ENCODE results near the gene SLC35E2B. TPM values are rescaled to one million over a fixed set of nuclear protein-coding genes. Genes with fewer than 3 reads are reported as not detected.
"Not testable (repeated sequence)": the region's sequence is repeated elsewhere in the genome, so short reads cannot be mapped to it uniquely, and the experiment has no call there.

SLC35E2B gene
- polyA plus RNA-seq, 2 of the 4 experiments (the other 2 are of a cell fraction), result 10.8 to 13.6 TPM

DNA sequence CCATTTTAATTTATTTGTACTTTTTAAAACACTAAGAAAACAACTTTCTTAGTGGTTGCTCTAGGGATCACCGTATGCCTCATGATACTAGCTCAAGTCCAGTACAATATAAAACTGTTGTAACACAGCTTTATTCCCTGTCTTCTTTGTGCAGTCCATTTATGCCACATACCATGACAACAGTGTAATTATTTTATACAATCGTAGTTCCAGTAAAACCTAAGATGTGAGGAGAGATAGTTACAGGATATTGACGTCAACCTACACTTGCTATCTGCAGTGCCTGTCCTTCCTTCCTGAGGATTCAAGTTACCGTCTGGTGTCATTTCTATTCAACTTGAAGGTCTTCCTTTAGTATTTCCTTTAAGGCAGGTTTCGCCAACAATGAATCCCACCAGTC is 46.3 kb downstream of the SLC35E2B start:
- H3K9me3 ChIP-seq; DNase-seq (ENCODE audit: low read depth in 1 of 2, low spot score in 1 of 2); CTCF ChIA-PET; H3K4me2 ChIP-seq; FAIRE-seq; ATAC-seq; H3K27ac ChIP-seq; POLR2A ChIA-PET; H3K4me1 ChIP-seq; H3K4me3 ChIP-seq: not testable (repeated sequence)
- 83% methylated on average over 4 of the region's 5 CpGs for WGBS (ENCODE audit: missing lambda C conversion rate)

DNA sequence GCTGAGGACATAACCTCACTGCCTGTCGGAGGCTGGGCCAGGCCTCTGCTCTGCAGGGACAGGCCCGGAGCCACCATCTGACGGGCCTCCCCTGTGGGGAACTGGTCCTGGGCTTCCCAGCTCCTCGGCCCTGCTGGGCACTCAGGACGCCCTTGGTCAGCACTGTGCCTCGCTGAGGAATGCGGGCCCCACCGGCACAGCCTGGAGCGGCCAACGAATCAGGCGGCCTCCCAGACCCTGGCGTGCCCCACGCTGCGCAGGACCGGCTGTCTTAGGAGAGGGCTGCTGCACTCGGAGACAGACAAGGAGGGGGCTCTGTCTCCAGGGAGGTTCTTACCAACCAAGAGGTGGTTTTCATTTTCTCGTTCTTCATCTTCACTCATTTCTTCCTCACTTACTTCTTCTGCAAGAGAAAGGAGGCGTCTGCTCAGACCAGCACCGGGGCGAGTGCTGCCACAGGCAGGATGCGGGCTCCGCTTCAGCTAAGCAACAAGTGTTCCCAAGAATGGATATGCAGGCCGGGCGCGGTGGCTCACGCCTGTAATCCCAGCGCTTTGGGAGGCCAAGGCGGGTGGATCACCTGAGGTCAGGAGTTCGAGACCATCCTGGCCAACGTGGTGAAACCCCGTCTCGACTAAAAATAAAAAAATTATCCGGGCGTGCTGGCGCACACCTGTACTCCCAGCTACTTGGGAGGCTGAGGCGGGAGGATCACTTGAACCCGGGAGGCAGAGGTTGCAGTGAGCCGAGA is 51.7 kb downstream of the SLC35E2B start:
- H3K4me2 ChIP-seq; POLR2A ChIA-PET; H3K4me1 ChIP-seq; H3K9me3 ChIP-seq; DNase-seq (ENCODE audit: low read depth in 1 of 2, low spot score in 1 of 2); FAIRE-seq; H3K4me3 ChIP-seq; ATAC-seq; H3K27ac ChIP-seq; CTCF ChIA-PET: not testable (repeated sequence)
- 98% methylated on average over 23 of the region's 38 CpGs for WGBS (ENCODE audit: missing lambda C conversion rate)

DNA sequence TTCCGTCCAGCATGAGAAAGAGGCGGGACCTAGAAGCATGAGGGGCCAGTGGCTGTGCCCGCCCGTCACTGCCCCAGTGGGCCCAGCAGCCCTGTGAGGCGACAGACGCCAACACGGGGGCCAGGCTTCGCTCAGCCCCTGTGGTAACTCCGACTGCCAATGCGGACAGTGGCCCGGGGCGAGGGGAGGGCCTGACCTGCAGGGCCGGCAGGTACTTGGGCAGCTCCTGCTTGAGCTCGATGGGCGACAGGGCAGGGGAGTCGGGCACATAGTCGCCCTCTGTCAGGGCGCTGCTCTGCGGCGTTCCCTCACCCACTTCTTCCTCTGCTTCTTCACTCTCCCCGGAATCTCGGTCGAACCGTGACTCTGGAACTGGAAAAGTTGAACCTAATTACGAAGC is 52.5 kb downstream of the SLC35E2B start:
- H3K4me3 ChIP-seq; CTCF ChIA-PET; H3K9me3 ChIP-seq; ATAC-seq; H3K4me2 ChIP-seq; POLR2A ChIA-PET; FAIRE-seq; H3K4me1 ChIP-seq; H3K27ac ChIP-seq; DNase-seq (ENCODE audit: low read depth in 1 of 2, low spot score in 1 of 2): not testable (repeated sequence)
- WGBS (ENCODE audit: missing lambda C conversion rate), result 97% methylated on average over 11 of the region's 25 CpGs

DNA sequence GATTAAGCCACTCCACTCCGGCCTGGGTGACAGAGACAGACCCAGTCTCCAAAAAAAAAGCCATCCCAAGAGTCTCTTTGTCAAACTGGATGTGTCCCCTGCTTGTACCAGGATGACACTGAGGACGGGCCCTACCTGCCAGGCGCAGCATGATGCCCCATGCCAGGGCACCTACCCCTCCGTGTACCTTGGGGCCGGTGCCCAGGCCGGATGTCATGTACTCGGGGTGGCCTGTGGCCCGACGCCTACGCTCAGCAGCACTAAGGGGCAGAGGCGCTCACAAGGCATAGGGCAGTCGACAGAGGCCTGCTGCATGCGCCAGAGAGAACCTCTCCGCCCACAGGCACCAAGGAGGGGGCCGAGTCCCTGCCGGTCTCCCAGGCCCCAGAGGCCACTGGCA is 53.2 kb downstream of the SLC35E2B start:
- FAIRE-seq; H3K4me1 ChIP-seq; H3K4me3 ChIP-seq; POLR2A ChIA-PET; H3K27ac ChIP-seq; CTCF ChIA-PET; H3K9me3 ChIP-seq; H3K4me2 ChIP-seq; DNase-seq (ENCODE audit: low read depth in 1 of 2, low spot score in 1 of 2); ATAC-seq: not testable (repeated sequence)
- WGBS (ENCODE audit: missing lambda C conversion rate), result 83% methylated on average over 4 of the region's 16 CpGs

DNA sequence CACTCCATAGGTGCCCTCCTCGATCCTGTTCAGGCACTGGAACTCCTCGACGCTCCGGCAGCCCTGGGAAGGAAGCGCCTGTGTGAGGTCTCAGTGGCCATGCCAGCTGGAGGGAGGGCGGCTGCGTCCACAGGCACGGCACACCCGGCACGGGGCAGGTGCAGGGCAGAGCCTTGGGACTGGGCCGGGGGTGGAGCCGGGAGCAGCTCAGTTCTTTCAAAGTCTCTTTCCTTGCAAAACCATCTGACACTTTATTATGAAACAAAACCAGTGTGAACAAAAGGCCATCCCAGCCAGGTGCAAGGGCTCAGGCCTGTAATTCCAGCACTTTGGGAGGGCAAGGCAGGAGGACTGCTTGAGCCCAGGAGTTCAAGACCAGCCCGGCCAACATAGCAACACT is 54.1 kb downstream of the SLC35E2B start:
- POLR2A ChIA-PET; ATAC-seq; CTCF ChIA-PET; H3K9me3 ChIP-seq; H3K4me1 ChIP-seq; FAIRE-seq; H3K27ac ChIP-seq; H3K4me2 ChIP-seq; DNase-seq (ENCODE audit: low read depth in 1 of 2, low spot score in 1 of 2); H3K4me3 ChIP-seq: not testable (repeated sequence)
- 96% methylated on average over 5 of the region's 13 CpGs for WGBS (ENCODE audit: missing lambda C conversion rate)

DNA sequence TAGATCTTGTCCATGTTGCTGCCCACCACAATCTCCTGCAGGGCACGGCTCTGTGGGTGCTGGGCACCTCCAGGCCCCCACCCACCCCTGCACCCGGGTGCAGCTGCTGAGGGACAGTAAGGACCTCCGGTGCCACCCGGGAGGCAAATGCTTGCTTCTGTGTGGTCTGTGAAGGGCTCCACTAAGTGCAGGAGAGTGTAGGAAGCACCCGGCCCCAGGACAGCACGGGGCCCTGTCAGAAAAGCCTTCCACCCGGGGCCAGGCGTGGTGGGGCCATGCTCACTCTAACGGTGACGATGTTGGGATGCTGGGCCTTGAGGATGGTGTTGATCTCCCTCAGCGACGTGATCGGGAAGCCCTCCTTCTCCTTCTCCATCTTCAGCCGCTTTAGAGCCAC is 55.1 kb downstream of the SLC35E2B start:
- DNase-seq (ENCODE audit: low read depth in 1 of 2, low spot score in 1 of 2); H3K4me2 ChIP-seq; ATAC-seq; POLR2A ChIA-PET; CTCF ChIA-PET; H3K9me3 ChIP-seq; H3K27ac ChIP-seq; FAIRE-seq; H3K4me3 ChIP-seq; H3K4me1 ChIP-seq: not testable (repeated sequence)
- 98% methylated on average over 7 of the region's 14 CpGs for WGBS (ENCODE audit: missing lambda C conversion rate)

DNA sequence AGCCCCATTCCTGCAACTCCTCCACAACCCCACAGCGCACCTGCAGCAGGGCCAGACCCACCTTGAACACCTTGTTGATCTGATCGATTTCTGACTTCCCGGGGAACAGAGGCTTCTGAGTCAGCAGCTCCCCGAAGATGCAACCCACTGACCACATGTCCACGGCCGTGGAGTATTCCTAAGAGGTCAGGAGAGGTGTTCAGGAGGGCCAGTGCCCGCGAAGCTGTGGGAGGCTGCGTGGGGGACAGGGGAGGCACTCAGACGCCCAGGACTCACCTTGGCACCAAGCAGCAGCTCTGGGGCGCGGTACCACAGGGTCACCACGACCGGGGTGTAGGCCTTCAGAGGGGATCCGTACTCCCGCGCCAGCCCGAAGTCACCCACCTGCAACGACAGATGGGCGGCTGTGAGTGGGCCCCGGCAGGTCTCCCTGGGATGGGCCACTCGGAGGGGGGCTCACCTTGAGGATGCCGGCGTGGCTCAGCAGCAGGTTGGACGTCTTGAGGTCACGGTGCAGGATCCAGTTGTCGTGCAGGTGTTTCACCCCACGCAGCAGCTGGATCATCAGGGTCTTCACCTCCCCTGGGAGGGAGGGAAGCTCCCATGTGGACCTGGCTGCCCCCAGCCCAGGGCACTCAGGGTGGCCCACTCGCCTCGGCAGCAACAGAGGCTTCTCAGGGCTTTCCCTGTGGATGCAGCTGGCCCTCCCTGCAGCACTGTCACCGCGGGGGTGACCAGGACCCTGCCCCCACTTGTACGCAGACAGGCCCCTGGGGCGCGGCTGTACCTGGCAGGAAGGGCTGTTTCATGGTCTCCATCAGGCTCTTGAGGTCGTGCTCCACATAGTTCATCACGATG is 55.7 kb downstream of the SLC35E2B start:
- H3K27ac ChIP-seq; H3K4me2 ChIP-seq; POLR2A ChIA-PET; CTCF ChIA-PET; H3K4me1 ChIP-seq; ATAC-seq; DNase-seq (ENCODE audit: low read depth in 1 of 2, low spot score in 1 of 2); FAIRE-seq; H3K9me3 ChIP-seq; H3K4me3 ChIP-seq: not testable (repeated sequence)
- 95% methylated on average over 10 of the region's 37 CpGs for WGBS (ENCODE audit: missing lambda C conversion rate)

DNA sequence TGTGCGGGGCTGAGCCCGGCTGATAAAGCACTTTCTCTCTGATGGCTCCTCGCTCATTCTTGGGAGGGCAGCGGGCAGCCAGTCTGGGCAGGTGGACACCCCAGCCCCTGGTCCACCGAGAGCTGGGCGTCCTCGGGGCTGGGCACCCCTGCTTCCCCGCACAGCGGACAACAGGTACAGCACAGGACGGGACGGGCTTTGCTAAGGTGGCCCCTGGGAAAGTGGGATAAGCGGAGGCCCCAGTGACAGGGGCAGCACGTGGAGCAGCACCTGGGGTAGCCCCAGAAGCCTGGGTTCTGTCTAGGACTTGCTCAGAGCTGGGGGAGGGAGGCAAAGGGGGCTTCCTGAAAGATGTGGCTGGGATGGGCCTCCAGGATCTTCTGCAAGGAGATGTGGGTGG is 58.0 kb downstream of the SLC35E2B start:
- WGBS (ENCODE audit: missing lambda C conversion rate), result 89% methylated on average over 9 of the region's 13 CpGs
- DNase-seq (ENCODE audit: low read depth in 1 of 2, low spot score in 1 of 2); POLR2A ChIA-PET; H3K4me3 ChIP-seq; FAIRE-seq; H3K4me2 ChIP-seq; CTCF ChIA-PET; H3K27ac ChIP-seq; H3K9me3 ChIP-seq; H3K4me1 ChIP-seq: not testable (repeated sequence)
- ATAC-seq, result peak; percentile 3 to 19; a peak in 2 of 6 replicates

DNA sequence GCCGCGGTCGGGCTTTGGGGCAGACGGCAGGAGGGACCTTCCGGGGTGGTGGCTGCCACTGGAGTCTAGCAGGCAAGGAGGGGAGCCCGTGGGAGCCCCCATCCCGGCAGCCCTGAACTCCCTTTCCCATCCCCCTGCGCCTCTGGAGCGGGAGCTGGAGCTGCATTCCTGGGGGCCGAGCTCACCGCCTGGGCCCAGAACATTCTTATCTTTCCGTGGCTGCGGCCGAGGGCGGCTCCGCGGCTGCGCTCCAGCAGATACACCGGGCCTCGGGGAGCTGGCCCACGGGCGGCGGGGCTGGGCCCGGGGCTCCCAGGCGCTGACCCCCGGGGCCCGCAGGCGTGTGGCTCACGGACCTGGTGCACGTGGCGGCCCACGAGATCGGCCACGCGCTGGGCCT is 59.2 kb downstream of the SLC35E2B start:
- no CpG with 5 or more reads among the region's 35 CpGs for WGBS (ENCODE audit: missing lambda C conversion rate)
- H3K27ac ChIP-seq; ATAC-seq; FAIRE-seq; POLR2A ChIA-PET; H3K4me1 ChIP-seq; CTCF ChIA-PET; H3K4me2 ChIP-seq; DNase-seq (ENCODE audit: low read depth in 1 of 2, low spot score in 1 of 2); H3K9me3 ChIP-seq; H3K4me3 ChIP-seq: not testable (repeated sequence)

Measured in A549 (cell line).